ENCODE results near the gene CNNM4. TPM values are rescaled to one million over a fixed set of nuclear protein-coding genes. Genes with fewer than 3 reads are reported as not detected.

The CNNM4 gene
- total RNA-seq, 3 donors from 2014 or later = 53.4 to 134 (median 101) TPM

- DNase-seq = no peak
- Histone ChIP-seq H3K9me3 (no peaks in the 10 kb centered on the region), H3K4me3 (no peak overlapping the region), H3K36me3 (ENCODE audit: low read depth) (no peaks in the 10 kb centered on the region), H3K4me1 (ENCODE audit: low read depth) (no peaks in the 10 kb centered on the region)
- ATAC-seq = no peak
- no peak for TF ChIP-seq CTCF (IDR thresholded peaks at IDR 0.05)
- intact Hi-C loops (cut with DNase I, micrococcal nuclease) = no loop called here
Measured at GRCh38 chr2:96808176-96808837, 47.6 kb downstream of the CNNM4 start.

- H3K4me1 ChIP-seq (ENCODE audit: low read depth) = no peaks in the 10 kb centered on the region
- DNase-seq = no peak
- intact Hi-C loops (cut with DNase I, micrococcal nuclease) = no loop called here
- ATAC-seq = no peak
- no peaks in the 10 kb centered on the region for H3K9me3 ChIP-seq
- H3K36me3 ChIP-seq (ENCODE audit: low read depth) = no peaks in the 10 kb centered on the region
- H3K4me3 ChIP-seq = no peak overlapping the region
- no peak for TF ChIP-seq CTCF (IDR thresholded peaks at IDR 0.05)
Measured at GRCh38 chr2:96809216-96809882, 48.6 kb downstream of the CNNM4 start.

GRCh38 chr2:96809951-96810782 lies 49.5 kb downstream of the CNNM4 start:
- TF ChIP-seq CTCF (IDR thresholded peaks at IDR 0.05) = no peak
- no peaks in the 10 kb centered on the region for H3K36me3 ChIP-seq (ENCODE audit: low read depth)
- H3K9me3 ChIP-seq = no peaks in the 10 kb centered on the region
- intact Hi-C loops (cut with DNase I, micrococcal nuclease) = no loop called here
- no peak overlapping the region for H3K4me3 ChIP-seq
- peaks cover 2% of the 10 kb centered on the region for H3K4me1 ChIP-seq (ENCODE audit: low read depth)
- ATAC-seq (no peak), DNase-seq (no peak)

- DNase-seq (no peak), ATAC-seq (no peak)
- H3K9me3 ChIP-seq = no peaks in the 10 kb centered on the region
- peaks cover 4% of the 10 kb centered on the region for H3K4me1 ChIP-seq (ENCODE audit: low read depth)
- intact Hi-C loops (cut with DNase I, micrococcal nuclease) = no loop called here
- no peak overlapping the region for H3K4me3 ChIP-seq
- H3K36me3 ChIP-seq (ENCODE audit: low read depth) = no peaks in the 10 kb centered on the region
- TF ChIP-seq CTCF (IDR thresholded peaks at IDR 0.05) = no peak
Measured at GRCh38 chr2:96810783-96811192, 50.1 kb downstream of the CNNM4 start.

GRCh38 chr2:96811917-96812316 lies 51.2 kb downstream of the CNNM4 start:
- no peak for DNase-seq
- peaks cover 4% of the 10 kb centered on the region for H3K4me1 ChIP-seq (ENCODE audit: low read depth)
- intact Hi-C loops (cut with DNase I, micrococcal nuclease) = no loop called here
- H3K36me3 ChIP-seq (ENCODE audit: low read depth) = no peaks in the 10 kb centered on the region
- TF ChIP-seq CTCF (IDR thresholded peaks at IDR 0.05) = no peak
- no peak for ATAC-seq
- no peak overlapping the region for H3K4me3 ChIP-seq
- H3K9me3 ChIP-seq = no peaks in the 10 kb centered on the region
